A549 (cell line): ENCODE results near the gene IGLON5. TPM values are rescaled to one million over a fixed set of nuclear protein-coding genes. Genes with fewer than 3 reads are reported as not detected.
A peak's percentile ranks its signal among the peaks of the same experiment; 100 is the strongest.

Experiments used
- ATAC-seq, 2 experiments: fragments of 200-7000 bp in 1 of 2; fragments of >200 bp in 1 of 2; cut with Nextera tagmentation in 1 of 2; cut with Tn5 transposase in 1 of 2; 3 replicates each; pipeline versions ENCODE4 v1.8.0 to v1.9.1; 2018 to 2020; ENCODE audit warnings: mild to moderate bottlenecking in 1 of 2, moderate library complexity in 1 of 2
- CTCF ChIA-PET: fragments of 300-600 bp; sonication (Branson Sonifier 250); formaldehyde crosslinking; extraction: SDS; loops from one replicate; lab custom pipeline; 2021; ENCODE audit warnings: antibody characterized with exemption, inconsistent platforms; lab: Yijun Ruan, JAX
- POLR2A ChIA-PET: fragments of 350-600 bp; formaldehyde crosslinking; extraction: SDS; loops from one replicate; lab custom pipeline; 2021; ENCODE audit warnings: antibody characterized with exemption, inconsistent platforms; lab: Yijun Ruan, JAX
- DNase-seq, 2 experiments: peaks; one replicate each; pipeline versions ENCODE4 v3.0.0 to v3.0.0-alpha.2; 2011 to 2016; ENCODE audit warnings: low read depth in 1 of 2, low spot score in 1 of 2
- FAIRE-seq: peaks from 2 replicates; lab custom pipeline; 2011; peaks lifted over from hg19 to GRCh38; lab: Jason Lieb, UNC
- H3K27ac ChIP-seq, 2 experiments: fragments of >200 bp; sonication (Bioruptor Twin); formaldehyde crosslinking; 3 replicates each; pipeline ENCODE4 v1.5.1; 2016 to 2017
- H3K4me1 ChIP-seq: fragments of >200 bp; sonication (Bioruptor Twin); formaldehyde crosslinking; 3 replicates; pipeline ENCODE4 v1.6.1; 2016
- H3K4me2 ChIP-seq: fragments of >200 bp; sonication (Bioruptor Twin); formaldehyde crosslinking; 3 replicates; pipeline ENCODE4 v1.6.1; 2016
- H3K4me3 ChIP-seq: fragments of >200 bp; sonication (Bioruptor Twin); formaldehyde crosslinking; 3 replicates; pipeline ENCODE4 v1.5.1; 2016
- H3K9me3 ChIP-seq: fragments of >200 bp; sonication (Bioruptor Twin); formaldehyde crosslinking; 3 replicates; pipeline ENCODE4 v1.6.1; 2016
- ATOH8 ChIP-seq: fragments of 250-450 bp; sonication (Bioruptor Pico); IDR thresholded peaks from 2 replicates; pipeline ENCODE4 v1.5.0; 2020; ENCODE audit warnings: low read depth, mild to moderate bottlenecking, moderate library complexity
- BHLHE40 ChIP-seq: IDR thresholded peaks from 2 replicates; pipeline ENCODE4 v1.6.1; 2012; ENCODE audit warnings: low read depth, low read length, inconsistent platforms
- CBX2 ChIP-seq: fragments of 200-600 bp; sonication (generic); IDR thresholded peaks from 2 replicates; pipeline ENCODE4 v1.6.1; 2016; ENCODE audit warnings: low read depth, mild to moderate bottlenecking, borderline replicate concordance
- CEBPB ChIP-seq, 2 experiments: fragments of >200 bp in 1 of 2; sonication (Bioruptor Twin) in 1 of 2; formaldehyde crosslinking in 1 of 2; IDR thresholded peaks; 2 replicates each; pipeline ENCODE4 v1.6.1; 2012 to 2016
- ELK1 ChIP-seq: fragments of 150-350 bp; IDR thresholded peaks from 2 replicates; pipeline ENCODE4 v1.6.1; 2014; ENCODE audit warnings: low read depth, mild to moderate bottlenecking, low read length
- EP300 ChIP-seq, 2 experiments: fragments of >200 bp; sonication (Bioruptor Twin); formaldehyde crosslinking; IDR thresholded peaks; 2 replicates in 1 of 2; 3 replicates in 1 of 2; pipeline ENCODE4 v1.6.1; 2016 to 2017
- FOSB ChIP-seq: fragments of 250-450 bp; sonication (Bioruptor Pico); IDR thresholded peaks from 2 replicates; pipeline ENCODE4 v1.5.0; 2020; ENCODE audit warnings: mild to moderate bottlenecking, moderate library complexity
- FOSL2 ChIP-seq, 2 experiments: fragments of 450-650 bp in 1 of 2; fragments of >200 bp in 1 of 2; sonication (Bioruptor Twin) in 1 of 2; formaldehyde crosslinking; IDR thresholded peaks; 2 replicates each; pipeline versions ENCODE4 v1.5.0 to v1.6.1; 2016 to 2020; ENCODE audit warnings: mild to moderate bottlenecking in 1 of 2, moderate library complexity in 1 of 2
- FOXS1 ChIP-seq: fragments of 250-450 bp; sonication (Bioruptor Pico); IDR thresholded peaks from 2 replicates; pipeline ENCODE4 v1.5.0; 2020; ENCODE audit warnings: mild to moderate bottlenecking, moderate library complexity
- HDAC2 ChIP-seq: fragments of 200-600 bp; sonication (generic); IDR thresholded peaks from 2 replicates; pipeline ENCODE4 v1.6.1; 2016
- HMGXB4 ChIP-seq: fragments of 250-450 bp; sonication (Bioruptor Pico); IDR thresholded peaks from 2 replicates; pipeline ENCODE4 v1.5.0; 2021; ENCODE audit warnings: mild to moderate bottlenecking, moderate library complexity, borderline replicate concordance
- HOXA7 ChIP-seq: fragments of 250-450 bp; sonication (Bioruptor Pico); IDR thresholded peaks from 2 replicates; pipeline ENCODE4 v1.5.0; 2020; ENCODE audit warnings: mild to moderate bottlenecking, moderate library complexity
- HOXB13 ChIP-seq: fragments of 250-450 bp; sonication (Bioruptor Pico); IDR thresholded peaks from 2 replicates; pipeline ENCODE4 v1.5.0; 2020; ENCODE audit warnings: low read depth, mild to moderate bottlenecking, moderate library complexity
- JUNB ChIP-seq: fragments of >200 bp; sonication (Bioruptor Twin); formaldehyde crosslinking; IDR thresholded peaks from 2 replicates; pipeline ENCODE4 v1.6.1; 2016
- KDM1A ChIP-seq: fragments of 200-600 bp; sonication (generic); IDR thresholded peaks from 2 replicates; pipeline ENCODE4 v1.6.1; 2016; ENCODE audit warnings: low read depth, mild to moderate bottlenecking
- KDM5A ChIP-seq: fragments of 200-600 bp; sonication (generic); IDR thresholded peaks from 2 replicates; pipeline ENCODE4 v1.6.1; 2016; ENCODE audit warnings: antibody characterized with exemption, mild to moderate bottlenecking
- MAFK ChIP-seq: fragments of 450-650 bp; IDR thresholded peaks from 2 replicates; pipeline ENCODE4 v1.6.1; 2014; ENCODE audit not compliant: partially characterized antibody
- MYC ChIP-seq: IDR thresholded peaks from 2 replicates; pipeline ENCODE4 v1.6.1; 2012; ENCODE audit warnings: mild to moderate bottlenecking, inconsistent platforms, low read length, improper control_type of control experiment, borderline replicate concordance
- PBX3 ChIP-seq: IDR thresholded peaks from 2 replicates; pipeline ENCODE4 v1.6.1; 2012
- RAD21 ChIP-seq, 2 experiments: fragments of >200 bp in 1 of 2; sonication (Bioruptor Twin) in 1 of 2; formaldehyde crosslinking in 1 of 2; IDR thresholded peaks in 1 of 2; conservative IDR thresholded peaks in 1 of 2; 2 replicates in 1 of 2; 3 replicates in 1 of 2; pipeline ENCODE4 v1.6.1; 2012 to 2018; ENCODE audit warnings: inconsistent platforms in 1 of 2
- SMC3 ChIP-seq: fragments of >200 bp; sonication (Bioruptor Twin); formaldehyde crosslinking; IDR thresholded peaks from 3 replicates; pipeline ENCODE4 v1.6.1; 2018; ENCODE audit warnings: inconsistent platforms
- SREBF2 ChIP-seq: fragments of 450-650 bp; IDR thresholded peaks from 2 replicates; pipeline ENCODE4 v1.6.1; 2014; ENCODE audit warnings: mild to moderate bottlenecking, moderate library complexity
- TFCP2L1 ChIP-seq: fragments of 250-450 bp; sonication (Bioruptor Pico); IDR thresholded peaks from 2 replicates; pipeline ENCODE4 v1.5.0; 2021; ENCODE audit warnings: mild to moderate bottlenecking
- ZFP36 ChIP-seq: fragments of 450-650 bp; IDR thresholded peaks from 2 replicates; pipeline ENCODE4 v1.6.1; 2014; ENCODE audit warnings: borderline replicate concordance; ENCODE audit not compliant: partially characterized antibody
- WGBS: methylation state at CpG from one replicate; pipeline ENCODE4 v1.1.6; 2017; ENCODE audit errors: missing lambda C conversion rate; 5-methylcytosine and 5-hydroxymethylcytosine counted together
- polyA plus RNA-seq, 4 experiments: library from polyadenylated mRNA; depleted of rRNA in 3 of 4; stranded (reverse); fragments of >200 nt; fragmentation: RNase III in 1 of 4; extraction: RNeasy Plus Mini Kit Qiagen cat#74134 plus additional on column Dnase treatment in 1 of 4; gene quantifications; 2 replicates in 3 of 4; 3 replicates in 1 of 4; pipeline ENCODE4 v1.2.3, GENCODE V29; 2011 to 2017
- TF ChIP-seq, protein P1 (sequence below): fragments of 450-650 bp; IDR thresholded peaks from 2 replicates; pipeline ENCODE4 v1.6.1; 2014; ENCODE audit warnings: antibody characterized with exemption

The IGLON5 gene
- polyA plus RNA-seq, 2 of the 4 experiments (the other 2 are of a cell fraction), result 0.04 to 0.06 TPM

DNA sequence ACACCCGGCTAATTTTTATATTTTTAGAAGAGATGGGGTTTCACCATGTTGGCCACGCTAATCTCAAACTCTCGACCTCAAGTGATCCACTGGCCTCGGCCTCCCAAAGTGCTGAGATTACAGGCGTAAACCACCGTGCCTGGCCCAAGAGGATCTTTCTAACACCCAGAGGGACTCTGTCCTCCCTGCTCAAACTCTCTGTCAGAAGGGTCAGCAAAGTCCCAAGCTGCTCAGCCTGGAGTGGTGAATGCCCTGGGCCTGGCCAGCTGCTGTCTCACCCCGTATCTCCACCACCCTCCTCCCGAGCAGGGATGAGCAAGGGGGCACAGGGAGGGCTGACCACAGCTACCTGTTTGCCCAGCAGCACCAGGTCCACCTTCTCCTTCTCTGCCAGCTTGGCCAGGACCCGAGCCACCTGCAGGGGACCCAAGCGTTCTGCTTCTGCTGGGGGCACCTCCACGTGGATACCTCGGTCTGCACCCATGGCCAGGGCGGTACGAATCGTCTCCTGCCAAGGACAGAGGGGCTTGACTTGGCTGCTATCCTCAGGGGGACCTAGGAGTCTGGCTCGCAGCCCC, 41.4 kb downstream of the IGLON5 start:
- POLR2A ChIA-PET, result interaction anchor here (4.2 kb wide), 1 partner anchor 13 kb away, joined by 42 read pairs; no protein-coding TSS in a partner anchor
- H3K4me1 ChIP-seq, result peaks cover 32% of the 10 kb centered on the region
- H3K27ac ChIP-seq, result peak overlapping the region in 1 of 2 experiments; percentile 83; a peak in 3 of 6 replicates
- TF ChIP-seq PBX3 (no peak), JUNB (no peak)
- ATAC-seq (no peak), DNase-seq (no peak), FAIRE-seq (no peak)
- no peaks in the 10 kb centered on the region for H3K9me3 ChIP-seq
- no peak overlapping the region for H3K4me2 ChIP-seq
- H3K4me3 ChIP-seq, result no peak overlapping the region
- 90% methylated on average over 16 of the region's 16 CpGs for WGBS
- CTCF ChIA-PET, result interaction anchor here (0.6 to 1.3 kb wide), 3 partner anchors 9 to 243 kb away, joined by 3 to 4 read pairs (median 4); no protein-coding TSS in a partner anchor

GRCh38 chr19:51354103-51354741, 42.8 kb downstream of the IGLON5 start:
- TF ChIP-seq KDM1A (no peak), SMC3 (no peak), HOXA7 (CRISPR knock-in tag) (no peak), PBX3 (no peak), HOXB13 (no peak), ZFP36 (no peak), HMGXB4 (CRISPR knock-in tag) (no peak), HDAC2 (no peak), ATOH8 (CRISPR knock-in tag) (no peak), KDM5A (no peak), MAFK (no peak), BHLHE40 (no peak), CBX2 (no peak)
- Histone ChIP-seq H3K27ac (peak overlapping the region; percentile 9 to 58; a peak in 4 of 6 replicates), H3K4me3 (no peak overlapping the region), H3K4me1 (peaks cover 44% of the 10 kb centered on the region), H3K4me2 (no peak overlapping the region), H3K9me3 (no peaks in the 10 kb centered on the region)
- FAIRE-seq (no peak), DNase-seq (no peak), ATAC-seq (no peak)
- POLR2A ChIA-PET, result no interaction called here
- CTCF ChIA-PET, result interaction anchor here (0.9 to 1.7 kb wide), 3 partner anchors 11 to 16 kb away, joined by 3 to 4 read pairs (median 3); partner anchors contain the start of gene VSIG10L
- WGBS, result 87% methylated on average over 12 of the region's 12 CpGs

GRCh38 chr19:51354742-51355148, 43.3 kb downstream of the IGLON5 start:
- FAIRE-seq (no peak), ATAC-seq (no peak), DNase-seq (no peak)
- ChIA-PET POLR2A (no interaction called here), CTCF (interaction anchor here (0.9 to 1.7 kb wide), 3 partner anchors 11 to 17 kb away, joined by 3 to 4 read pairs (median 3); partner anchors contain the start of gene VSIG10L)
- Histone ChIP-seq H3K4me1 (peaks cover 44% of the 10 kb centered on the region), H3K4me2 (no peak overlapping the region), H3K4me3 (no peak overlapping the region), H3K9me3 (no peaks in the 10 kb centered on the region), H3K27ac (peak overlapping the region in 1 of 2 experiments; percentile 58; a peak in 4 of 6 replicates)
- WGBS, result 67% methylated on average over 8 of the region's 8 CpGs
- TF ChIP-seq FOSL2 (IDR thresholded peaks at IDR 0.05), result no peak
- TF ChIP-seq FOSL2 (CRISPR knock-in tag; IDR thresholded peaks at IDR 0.05), result no peak
- TF ChIP-seq, protein P1, sequence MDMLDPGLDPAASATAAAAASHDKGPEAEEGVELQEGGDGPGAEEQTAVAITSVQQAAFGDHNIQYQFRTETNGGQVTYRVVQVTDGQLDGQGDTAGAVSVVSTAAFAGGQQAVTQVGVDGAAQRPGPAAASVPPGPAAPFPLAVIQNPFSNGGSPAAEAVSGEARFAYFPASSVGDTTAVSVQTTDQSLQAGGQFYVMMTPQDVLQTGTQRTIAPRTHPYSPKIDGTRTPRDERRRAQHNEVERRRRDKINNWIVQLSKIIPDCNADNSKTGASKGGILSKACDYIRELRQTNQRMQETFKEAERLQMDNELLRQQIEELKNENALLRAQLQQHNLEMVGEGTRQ, result no peak
- TF ChIP-seq ELK1, result no peak
- no peak for TF ChIP-seq TFCP2L1 (CRISPR knock-in tag)
- TF ChIP-seq SREBF2, result no peak
- no peak for TF ChIP-seq RAD21 (conservative IDR thresholded peaks at IDR 0.05 in 1 of 2, IDR thresholded peaks at IDR 0.05 in 1 of 2)
- no peak for TF ChIP-seq CEBPB (IDR thresholded peaks at IDR 0.05)
- no peak for TF ChIP-seq FOXS1 (CRISPR knock-in tag)
- no peak for TF ChIP-seq FOSB (CRISPR knock-in tag)
- TF ChIP-seq MAFK, result no peak
- no peak for TF ChIP-seq EP300 (IDR thresholded peaks at IDR 0.05)
- TF ChIP-seq MYC, result no peak
